Measurements from ENCODE around the gene NPM1. TPM values are rescaled to one million over a fixed set of nuclear protein-coding genes. Genes with fewer than 3 reads are reported as not detected.

The NPM1 gene
- total and polyA plus RNA-seq, 8 donors, result 289 to 3,788 (median 712) TPM

GRCh38 chr5:171433352-171433698 is 45.7 kb downstream of the NPM1 start:
- Histone ChIP-seq H3K4me3 (no peak overlapping the region), H3K36me3 (no peaks in the 10 kb centered on the region), H3K9me3 (no peaks in the 10 kb centered on the region), H3K27ac (no peak overlapping the region), H3K4me1 (peaks cover 11 to 17% (median 13%) of the 10 kb centered on the region in 4 donors), H3K27me3 (no peaks in the 10 kb centered on the region)
- TF ChIP-seq POLR2A (IDR thresholded peaks at IDR 0.05), result no peak
- TF ChIP-seq EP300 (IDR thresholded peaks at IDR 0.05), result no peak
- TF ChIP-seq POLR2AphosphoS5 (IDR thresholded peaks at IDR 0.05), result no peak
- TF ChIP-seq CTCF (IDR thresholded peaks at IDR 0.05), result no peak
- no peak for DNase-seq
- WGBS, 5 donors, result 57 to 62% (median 57%) methylated on average over 5 to 6 of the region's 6 CpGs
- intact Hi-C loops (cut with DNase I; ENCODE audit: low total_unique reads), result no loop called here

GRCh38 chr5:171433982-171434676 is 46.5 kb downstream of the NPM1 start:
- intact Hi-C loops (cut with DNase I; ENCODE audit: low total_unique reads), result no loop called here
- 91 to 95% (median 92%) methylated on average over 3 to 5 of the region's 5 CpGs for WGBS, 5 donors
- no peak for TF ChIP-seq POLR2AphosphoS5 (IDR thresholded peaks at IDR 0.05)
- no peak for TF ChIP-seq POLR2A (IDR thresholded peaks at IDR 0.05)
- no peak for TF ChIP-seq EP300 (IDR thresholded peaks at IDR 0.05)
- TF ChIP-seq CTCF (IDR thresholded peaks at IDR 0.05), result no peak

GRCh38 chr5:171434874-171435273 is 47.2 kb downstream of the NPM1 start:
- H3K4me1 ChIP-seq, result peaks cover 11 to 17% (median 13%) of the 10 kb centered on the region in 4 donors
- H3K27me3 ChIP-seq, result no peaks in the 10 kb centered on the region
- intact Hi-C loops (cut with DNase I; ENCODE audit: low total_unique reads), result no loop called here
- no peaks in the 10 kb centered on the region for H3K9me3 ChIP-seq
- 91 to 98% (median 94%) methylated on average over 4 of the region's 4 CpGs for WGBS, 5 donors
- no peak for DNase-seq
- H3K27ac ChIP-seq, result no peak overlapping the region
- no peak overlapping the region for H3K4me3 ChIP-seq
- TF ChIP-seq POLR2A (IDR thresholded peaks at IDR 0.05), result no peak
- no peak for TF ChIP-seq EP300 (IDR thresholded peaks at IDR 0.05)
- H3K36me3 ChIP-seq, result no peaks in the 10 kb centered on the region

More at GRCh38 chr5:171433982-171434676, 46.5 kb downstream of the NPM1 start:
- DNase-seq, result no peak
- H3K4me3 ChIP-seq, result no peak overlapping the region
- peaks cover 11 to 17% (median 13%) of the 10 kb centered on the region in 4 donors for H3K4me1 ChIP-seq
- no peaks in the 10 kb centered on the region for H3K36me3 ChIP-seq
- H3K9me3 ChIP-seq, result no peaks in the 10 kb centered on the region
- no peak overlapping the region for H3K27ac ChIP-seq
- H3K27me3 ChIP-seq, result no peaks in the 10 kb centered on the region

- H3K9me3 ChIP-seq, result no peaks in the 10 kb centered on the region
- no peaks in the 10 kb centered on the region for H3K36me3 ChIP-seq
- TF ChIP-seq POLR2AphosphoS5 (IDR thresholded peaks at IDR 0.05), result no peak
- TF ChIP-seq POLR2A (IDR thresholded peaks at IDR 0.05), result no peak
- no peak for TF ChIP-seq EP300 (IDR thresholded peaks at IDR 0.05)
- TF ChIP-seq CTCF (IDR thresholded peaks at IDR 0.05), result no peak
- no peak overlapping the region for H3K4me3 ChIP-seq
- 92 to 95% (median 94%) methylated on average over 7 to 20 of the region's 20 CpGs for WGBS, 5 donors
- peaks cover 11 to 17% (median 13%) of the 10 kb centered on the region in 4 donors for H3K4me1 ChIP-seq
- no peaks in the 10 kb centered on the region for H3K27me3 ChIP-seq
- no peak for DNase-seq
- intact Hi-C loops (cut with DNase I; ENCODE audit: low total_unique reads), result no loop called here
- H3K27ac ChIP-seq, result no peak overlapping the region
Observed at GRCh38 chr5:171435908-171436307, 48.3 kb downstream of the NPM1 start.

GRCh38 chr5:171436804-171437285 is 49.2 kb downstream of the NPM1 start:
- H3K36me3 ChIP-seq, result no peaks in the 10 kb centered on the region
- intact Hi-C loops (cut with DNase I; ENCODE audit: low total_unique reads), result no loop called here
- TF ChIP-seq EP300 (IDR thresholded peaks at IDR 0.05) (no peak), POLR2A (IDR thresholded peaks at IDR 0.05) (no peak), POLR2AphosphoS5 (IDR thresholded peaks at IDR 0.05) (no peak), CTCF (IDR thresholded peaks at IDR 0.05) (no peak)
- no peaks in the 10 kb centered on the region for H3K9me3 ChIP-seq
- H3K27me3 ChIP-seq, result no peaks in the 10 kb centered on the region
- 37 to 57% (median 45%) methylated on average over 11 to 13 of the region's 13 CpGs for WGBS, 5 donors
- no peak overlapping the region for H3K4me3 ChIP-seq
- peak; percentile 43 to 82 for DNase-seq
- peaks cover 11 to 17% (median 13%) of the 10 kb centered on the region in 4 donors for H3K4me1 ChIP-seq
- H3K27ac ChIP-seq, result peak overlapping the region in 4 of 5 donors; percentile 4 to 73 (median 25)
